Astrocyte (in vitro differentiated cells and primary cell): ENCODE measurements around the gene C6orf47. TPM values are rescaled to one million over a fixed set of nuclear protein-coding genes. Genes with fewer than 3 reads are reported as not detected.

Experiments used
- DNase-seq: peaks from one replicate; pipeline ENCODE4 v3.0.0-alpha.2; 2010; ENCODE audit warnings: low read depth
- FAIRE-seq: peaks from 2 replicates; lab custom pipeline; 2011; peaks lifted over from hg19 to GRCh38; lab: Jason Lieb, UNC
- H2AFZ ChIP-seq: 2 replicates; pipeline ENCODE4 v1.6.0; 2012; ENCODE audit warnings: low read depth, low read length, inconsistent platforms
- H3K27ac ChIP-seq: 2 replicates; pipeline ENCODE4 v1.5.1; 2011; ENCODE audit warnings: low read depth, low read length, inconsistent platforms
- H3K27me3 ChIP-seq: 2 replicates; pipeline ENCODE4 v1.6.0; 2011; ENCODE audit warnings: low read length, inconsistent platforms; ENCODE audit not compliant: insufficient read depth
- H3K36me3 ChIP-seq: 2 replicates; pipeline ENCODE4 v1.5.1; 2011; ENCODE audit warnings: low read length, inconsistent platforms; ENCODE audit not compliant: insufficient read depth
- H3K4me1 ChIP-seq: 2 replicates; pipeline ENCODE4 v1.5.1; 2011; ENCODE audit warnings: low read length, inconsistent platforms; ENCODE audit not compliant: insufficient read depth
- H3K4me2 ChIP-seq: 2 replicates; pipeline ENCODE4 v1.6.0; 2012; ENCODE audit warnings: low read length, inconsistent platforms
- H3K4me3 ChIP-seq: 2 replicates; pipeline ENCODE4 v1.5.1; 2011; ENCODE audit warnings: low read depth, mild to moderate bottlenecking, low read length, inconsistent platforms; ENCODE audit not compliant: insufficient read depth
- H3K79me2 ChIP-seq: 2 replicates; pipeline ENCODE4 v1.6.0; 2012; ENCODE audit warnings: mild to moderate bottlenecking, low read length, inconsistent platforms; ENCODE audit not compliant: insufficient read depth
- H3K9ac ChIP-seq: 2 replicates; pipeline ENCODE4 v1.6.0; 2012; ENCODE audit warnings: mild to moderate bottlenecking, low read length, inconsistent platforms
- H3K9me3 ChIP-seq: 2 replicates; pipeline ENCODE4 v1.5.1; 2012; ENCODE audit warnings: low read depth, mild to moderate bottlenecking, low read length, inconsistent platforms; ENCODE audit not compliant: insufficient read depth
- H4K20me1 ChIP-seq: 2 replicates; pipeline ENCODE4 v1.6.0; 2012; ENCODE audit warnings: low read length, inconsistent platforms; ENCODE audit not compliant: insufficient read depth
- H3K27ac Mint-ChIP-seq: one replicate; pipeline ENCODE4 v1.8.0; 2021; ENCODE audit warnings: mild to moderate bottlenecking, mixed read lengths; ENCODE audit not compliant: unreplicated experiment
- H3K27me3 Mint-ChIP-seq: one replicate; pipeline ENCODE4 v1.8.0; 2021; ENCODE audit warnings: low read depth, mixed read lengths; ENCODE audit not compliant: unreplicated experiment
- H3K36me3 Mint-ChIP-seq: one replicate; pipeline ENCODE4 v1.8.0; 2021; ENCODE audit warnings: low read depth, mixed read lengths; ENCODE audit not compliant: unreplicated experiment
- H3K4me1 Mint-ChIP-seq: one replicate; pipeline ENCODE4 v1.8.0; 2021; ENCODE audit warnings: low read depth, mixed read lengths; ENCODE audit not compliant: unreplicated experiment
- H3K4me3 Mint-ChIP-seq: one replicate; pipeline ENCODE4 v1.8.0; 2021; ENCODE audit warnings: mild to moderate bottlenecking, moderate library complexity, mixed read lengths; ENCODE audit not compliant: unreplicated experiment
- H3K9me3 Mint-ChIP-seq: one replicate; pipeline ENCODE4 v1.8.0; 2021; ENCODE audit warnings: mild to moderate bottlenecking, mixed read lengths; ENCODE audit not compliant: unreplicated experiment
- EZH2 ChIP-seq: IDR thresholded peaks from 2 replicates; pipeline ENCODE4 v1.6.1; 2012; ENCODE audit warnings: mild to moderate bottlenecking, low read length, inconsistent platforms; ENCODE audit not compliant: insufficient read depth
- total RNA-seq: library from RNA; stranded (reverse); gene quantifications from 2 replicates; pipeline ENCODE4 v1.2.1, GENCODE V29; 2021
- TF ChIP-seq, protein P1 (sequence below): IDR thresholded peaks from 2 replicates; pipeline ENCODE4 v1.5.1; 2011; ENCODE audit warnings: low read depth, mild to moderate bottlenecking, inconsistent platforms, low read length, moderate library complexity; ENCODE audit not compliant: insufficient read depth

Gene C6orf47
- total RNA-seq, 1 donor from 2014 or later: 14.7 TPM

DNA sequence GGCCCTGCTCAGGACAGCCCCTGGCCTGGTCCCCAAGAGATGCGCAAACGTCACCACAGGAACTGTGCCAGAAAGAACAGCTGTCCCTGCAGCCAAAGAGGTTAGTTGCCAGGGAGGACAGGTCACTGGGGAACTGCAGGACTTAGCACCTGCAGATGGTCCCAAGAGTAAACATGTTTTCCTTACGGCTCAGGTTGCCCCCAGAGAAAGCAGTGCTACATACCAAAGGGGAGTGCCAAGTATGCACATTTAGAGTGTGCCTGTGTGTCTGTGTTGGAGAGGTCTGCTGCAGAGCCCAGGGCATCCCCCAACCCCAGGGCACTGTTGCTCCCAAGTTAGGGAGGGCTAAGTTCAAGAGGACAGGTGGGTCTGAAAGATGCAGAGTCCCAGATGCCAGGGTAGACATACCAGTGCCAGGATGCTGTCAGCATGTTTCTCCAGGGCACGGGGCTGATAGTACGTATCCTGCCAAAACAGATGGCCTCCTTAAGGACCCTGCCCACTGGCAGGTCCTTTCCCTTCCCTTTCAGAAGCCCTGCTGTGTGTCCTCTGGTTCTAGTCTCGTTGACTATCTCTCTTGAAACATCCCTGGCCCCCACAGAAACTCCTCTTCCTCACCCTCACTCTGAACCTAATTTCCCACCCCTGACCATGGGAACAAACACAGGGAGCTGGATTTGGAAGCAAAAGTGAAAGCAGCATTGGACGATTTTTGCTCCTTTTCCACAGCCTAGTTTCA is 41.3 kb upstream of the C6orf47 start:
- Histone ChIP-seq H3K79me2 (peaks cover 38% of the 10 kb centered on the region), H3K27ac (peak overlapping the region; percentile 93), H3K4me1 (peaks cover 18% of the 10 kb centered on the region), H3K4me3 (peak overlapping the region; percentile 89), H2AFZ (peak overlapping the region; percentile 82), H4K20me1 (peaks cover 34% of the 10 kb centered on the region), H3K9ac (peak overlapping the region; percentile 89), H3K9me3 (no peaks in the 10 kb centered on the region), H3K4me2 (peak overlapping the region; percentile 92), H3K36me3 (peaks cover 5% of the 10 kb centered on the region), H3K27me3 (no peaks in the 10 kb centered on the region)
- TF ChIP-seq, protein P1, sequence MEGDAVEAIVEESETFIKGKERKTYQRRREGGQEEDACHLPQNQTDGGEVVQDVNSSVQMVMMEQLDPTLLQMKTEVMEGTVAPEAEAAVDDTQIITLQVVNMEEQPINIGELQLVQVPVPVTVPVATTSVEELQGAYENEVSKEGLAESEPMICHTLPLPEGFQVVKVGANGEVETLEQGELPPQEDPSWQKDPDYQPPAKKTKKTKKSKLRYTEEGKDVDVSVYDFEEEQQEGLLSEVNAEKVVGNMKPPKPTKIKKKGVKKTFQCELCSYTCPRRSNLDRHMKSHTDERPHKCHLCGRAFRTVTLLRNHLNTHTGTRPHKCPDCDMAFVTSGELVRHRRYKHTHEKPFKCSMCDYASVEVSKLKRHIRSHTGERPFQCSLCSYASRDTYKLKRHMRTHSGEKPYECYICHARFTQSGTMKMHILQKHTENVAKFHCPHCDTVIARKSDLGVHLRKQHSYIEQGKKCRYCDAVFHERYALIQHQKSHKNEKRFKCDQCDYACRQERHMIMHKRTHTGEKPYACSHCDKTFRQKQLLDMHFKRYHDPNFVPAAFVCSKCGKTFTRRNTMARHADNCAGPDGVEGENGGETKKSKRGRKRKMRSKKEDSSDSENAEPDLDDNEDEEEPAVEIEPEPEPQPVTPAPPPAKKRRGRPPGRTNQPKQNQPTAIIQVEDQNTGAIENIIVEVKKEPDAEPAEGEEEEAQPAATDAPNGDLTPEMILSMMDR: no peak
- TF ChIP-seq EZH2: no peak
- Mint-ChIP-seq H3K9me3 (no peaks in the 10 kb centered on the region), H3K4me3 (peak overlapping the region; percentile 99), H3K36me3 (peaks cover 4% of the 10 kb centered on the region), H3K27me3 (peaks cover 1% of the 10 kb centered on the region), H3K27ac (peak overlapping the region; percentile 92), H3K4me1 (peaks cover 17% of the 10 kb centered on the region)
- DNase-seq (no peak), FAIRE-seq (no peak)

DNA sequence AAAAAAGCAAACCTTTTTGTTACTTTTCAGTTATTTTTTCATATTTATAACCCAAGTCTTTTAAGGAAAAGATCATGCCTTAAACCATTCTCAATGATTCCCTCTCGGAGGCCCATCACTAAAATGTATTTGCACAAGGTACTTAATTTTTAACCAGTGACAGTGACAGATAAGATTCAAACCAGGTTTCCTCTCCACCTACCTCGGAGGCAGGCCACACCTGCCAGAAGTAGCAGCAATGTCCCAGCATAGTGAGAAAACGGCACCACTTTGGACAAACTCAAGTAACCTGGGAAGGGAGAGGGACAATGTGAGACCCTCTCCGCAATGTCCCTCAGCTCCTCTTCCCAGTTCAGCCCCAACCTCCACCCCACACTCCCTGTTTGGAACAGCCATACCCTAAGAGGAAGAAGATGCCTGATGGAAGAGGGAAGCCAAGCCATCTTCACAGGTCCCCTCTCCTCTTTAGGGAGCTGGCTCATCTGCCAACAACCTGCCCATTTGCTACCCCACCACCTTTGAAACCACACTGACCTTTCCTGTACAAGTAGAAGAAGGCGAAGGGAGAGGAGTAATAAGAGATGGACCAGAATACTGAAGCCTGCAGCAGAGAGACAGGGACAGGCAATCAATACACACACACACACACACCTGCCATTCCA is 40.3 kb upstream of the C6orf47 start:
- peaks cover 4% of the 10 kb centered on the region for H3K36me3 Mint-ChIP-seq
- peak overlapping the region; percentile 99 for H3K4me3 Mint-ChIP-seq
- Histone ChIP-seq H3K4me1 (peaks cover 18% of the 10 kb centered on the region), H3K9ac (peak overlapping the region; percentile 89), H4K20me1 (peaks cover 37% of the 10 kb centered on the region), H3K4me2 (peak overlapping the region; percentile 92), H3K27ac (no peak overlapping the region), H3K4me3 (no peak overlapping the region), H2AFZ (no peak overlapping the region), H3K9me3 (no peaks in the 10 kb centered on the region), H3K79me2 (peaks cover 38% of the 10 kb centered on the region), H3K36me3 (peaks cover 8% of the 10 kb centered on the region), H3K27me3 (no peaks in the 10 kb centered on the region)
- TF ChIP-seq, protein P1: no peak
- no peak for TF ChIP-seq EZH2
- H3K27me3 Mint-ChIP-seq: no peaks in the 10 kb centered on the region
- no peak for FAIRE-seq
- no peaks in the 10 kb centered on the region for H3K9me3 Mint-ChIP-seq
- H3K4me1 Mint-ChIP-seq: peaks cover 17% of the 10 kb centered on the region
- DNase-seq: no peak
- H3K27ac Mint-ChIP-seq: peak overlapping the region; percentile 41
